Stimulated activated naive B cell treated with anti-CD40 and anti-IgM and Interleukin-4, amounts not matched to agents 10 μg/mL and 1 μg/mL and 100 μg/mL, for 72 hours (primary cell): Measurements from ENCODE around the gene UBXN6.

Experiments
- ATAC-seq, 2 donors: fragments of 150-1000 bp; cut with Tn5 transposase; replicated peaks; 2 replicates each; pipeline ENCODE4 v1.10.0; 2021; ENCODE audit warnings: moderate library complexity in 1 of 2
- DNase-seq: peaks from one replicate; pipeline ENCODE4 v3.0.0; 2021
- H3K27ac Mint-ChIP-seq: one replicate; pipeline ENCODE4 v1.8.0; 2022; ENCODE audit warnings: mild to moderate bottlenecking, mixed read lengths
- H3K27me3 Mint-ChIP-seq, 2 donors: one replicate each; pipeline ENCODE4 v1.8.0; 2022; ENCODE audit warnings: mixed read lengths in 2 of 2
- H3K36me3 Mint-ChIP-seq, 2 donors: one replicate each; pipeline ENCODE4 v1.8.0; 2022; ENCODE audit warnings: mixed read lengths in 2 of 2, mild to moderate bottlenecking in 1 of 2
- H3K4me1 Mint-ChIP-seq, 2 donors: one replicate each; pipeline ENCODE4 v1.8.0; 2022; ENCODE audit warnings: mixed read lengths in 2 of 2, mild to moderate bottlenecking in 1 of 2
- H3K4me3 Mint-ChIP-seq, 2 donors: one replicate each; pipeline ENCODE4 v1.8.0; 2022; ENCODE audit warnings: mild to moderate bottlenecking in 2 of 2, mixed read lengths in 2 of 2, moderate library complexity in 1 of 2
- H3K9me3 Mint-ChIP-seq, 2 donors: one replicate each; pipeline ENCODE4 v1.8.0; 2022; ENCODE audit warnings: mixed read lengths in 2 of 2, mild to moderate bottlenecking in 1 of 2

The UBXN6 gene

GRCh38 chr19:4443966-4444764 lies 13.4 kb downstream of the UBXN6 start:
- Mint-ChIP-seq H3K4me3 (no peak overlapping the region), H3K4me1 (peaks cover 7 to 16% of the 10 kb centered on the region in 2 donors), H3K27ac (peak overlapping the region; percentile 51), H3K27me3 (no peaks in the 10 kb centered on the region), H3K36me3 (peaks cover 39 to 44% of the 10 kb centered on the region in 2 donors), H3K9me3 (no peaks in the 10 kb centered on the region)
- DNase-seq: no peak
- peak in 1 of 2 donors; percentile 12 for ATAC-seq

DNA sequence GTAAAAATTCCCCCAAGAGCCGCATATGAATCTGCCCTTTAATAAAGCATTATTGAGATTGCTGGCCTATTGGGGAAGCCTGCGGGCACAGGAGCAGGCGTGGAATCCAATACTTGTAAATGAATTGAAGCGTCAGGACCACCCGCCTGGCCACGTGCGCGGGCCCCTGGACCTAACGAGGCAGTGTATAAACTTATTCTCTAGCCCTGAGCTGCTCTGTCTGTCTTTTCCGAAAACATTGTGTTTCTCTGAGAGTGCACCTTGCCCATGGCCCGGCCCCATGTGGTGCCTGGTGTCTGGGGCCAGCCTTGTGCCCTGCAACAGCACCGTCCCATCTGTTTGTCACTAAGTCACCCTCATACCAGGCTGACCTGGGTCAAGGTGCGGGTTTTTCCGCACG lies 14.4 kb downstream of the UBXN6 start:
- peaks cover 7 to 16% of the 10 kb centered on the region in 2 donors for H3K4me1 Mint-ChIP-seq
- H3K27me3 Mint-ChIP-seq: no peaks in the 10 kb centered on the region
- H3K4me3 Mint-ChIP-seq: no peak overlapping the region
- ATAC-seq (no peak), DNase-seq (no peak)
- H3K9me3 Mint-ChIP-seq: no peaks in the 10 kb centered on the region
- peaks cover 30 to 38% of the 10 kb centered on the region in 2 donors for H3K36me3 Mint-ChIP-seq
- H3K27ac Mint-ChIP-seq: peak overlapping the region; percentile 47

DNA sequence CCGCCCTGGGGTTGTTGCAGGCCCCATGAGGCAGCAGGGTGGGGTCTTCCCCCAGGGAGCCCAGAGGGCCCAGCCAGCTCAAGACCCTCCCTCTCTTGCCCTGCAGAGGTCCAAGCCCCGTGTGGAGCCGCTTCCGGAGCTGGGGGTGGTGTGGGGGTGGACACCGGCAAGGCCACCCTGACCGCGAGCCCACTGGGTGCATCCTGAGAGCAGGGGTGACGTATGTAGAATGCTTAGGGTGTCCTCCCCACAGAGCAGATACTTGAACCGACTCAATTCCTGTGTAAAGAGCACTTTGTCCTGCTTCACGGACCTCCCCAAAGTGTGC lies 14.8 kb downstream of the UBXN6 start:
- no peak for ATAC-seq
- peaks cover 7 to 16% of the 10 kb centered on the region in 2 donors for H3K4me1 Mint-ChIP-seq
- DNase-seq: no peak
- H3K27ac Mint-ChIP-seq: peak overlapping the region; percentile 42
- H3K36me3 Mint-ChIP-seq: peaks cover 33 to 41% of the 10 kb centered on the region in 2 donors
- H3K27me3 Mint-ChIP-seq: no peaks in the 10 kb centered on the region
- H3K9me3 Mint-ChIP-seq: no peaks in the 10 kb centered on the region
- H3K4me3 Mint-ChIP-seq: no peak overlapping the region

GRCh38 chr19:4441994-4442818 lies 15.4 kb downstream of the UBXN6 start:
- Mint-ChIP-seq H3K4me3 (peak overlapping the region; percentile 31 to 47), H3K27ac (peak overlapping the region; percentile 68), H3K27me3 (no peaks in the 10 kb centered on the region), H3K4me1 (peaks cover 7 to 16% of the 10 kb centered on the region in 2 donors), H3K36me3 (peaks cover 33 to 38% of the 10 kb centered on the region in 2 donors), H3K9me3 (no peaks in the 10 kb centered on the region)
- ATAC-seq: peak; percentile 54 to 56
- DNase-seq: no peak

DNA sequence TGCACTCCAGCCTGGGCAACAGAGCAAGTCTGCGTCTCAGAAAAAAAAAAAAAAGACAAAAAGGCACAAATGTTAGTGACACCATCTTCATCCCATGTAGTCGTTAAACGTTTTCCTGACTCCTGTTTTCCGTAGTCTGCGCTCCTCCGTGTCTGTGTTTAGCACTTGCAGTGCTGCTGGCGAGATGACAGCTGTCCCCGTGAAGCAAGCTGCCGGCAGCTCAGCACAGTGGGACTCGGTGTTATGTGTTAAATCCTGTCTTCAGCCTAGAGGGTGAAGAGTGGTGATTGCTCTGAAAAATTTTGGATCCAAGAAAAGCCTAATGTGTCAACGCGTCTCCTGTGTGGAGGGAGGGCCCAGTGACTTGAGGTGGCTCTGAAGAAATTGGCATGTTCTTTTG lies 18.4 kb downstream of the UBXN6 start:
- no peak overlapping the region for H3K27ac Mint-ChIP-seq

DNA sequence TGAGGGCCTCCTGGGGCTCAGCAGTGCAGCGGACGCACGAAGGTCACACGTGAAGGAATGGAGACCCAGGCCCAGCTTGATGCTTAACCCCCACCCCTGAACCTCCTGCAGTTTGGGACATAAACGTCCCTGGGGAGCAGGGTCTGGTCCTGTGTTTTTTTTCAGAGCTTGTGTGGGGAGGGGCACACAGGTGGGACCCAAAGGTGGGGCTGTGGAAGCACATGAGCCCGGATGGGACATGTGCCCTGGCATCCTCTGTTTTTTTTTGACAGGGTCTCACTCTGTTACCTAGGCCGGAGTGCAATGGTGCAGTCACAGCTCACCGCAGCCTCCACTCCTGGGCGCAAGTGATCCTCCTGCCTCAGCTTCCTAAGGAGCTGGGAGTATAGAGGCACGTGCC lies 20.5 kb downstream of the UBXN6 start:
- H3K36me3 Mint-ChIP-seq: peaks cover 34 to 43% of the 10 kb centered on the region in 2 donors
- ATAC-seq (no peak), DNase-seq (no peak)
- no peaks in the 10 kb centered on the region for H3K27me3 Mint-ChIP-seq
- peaks cover 9 to 13% of the 10 kb centered on the region in 2 donors for H3K4me1 Mint-ChIP-seq
- H3K9me3 Mint-ChIP-seq: no peaks in the 10 kb centered on the region
- H3K27ac Mint-ChIP-seq: no peak overlapping the region
- H3K4me3 Mint-ChIP-seq: no peak overlapping the region

More for the DNA sequence above, 18.4 kb downstream of the UBXN6 start:
- Mint-ChIP-seq H3K27me3 (no peaks in the 10 kb centered on the region), H3K4me1 (peaks cover 10 to 16% of the 10 kb centered on the region in 2 donors), H3K36me3 (peaks cover 30 to 41% of the 10 kb centered on the region in 2 donors), H3K9me3 (no peaks in the 10 kb centered on the region), H3K4me3 (no peak overlapping the region)
- DNase-seq (no peak), ATAC-seq (no peak)

GRCh38 chr19:4436231-4436630 lies 21.4 kb downstream of the UBXN6 start:
- ATAC-seq (no peak), DNase-seq (no peak)
- H3K27ac Mint-ChIP-seq: no peak overlapping the region
- H3K4me1 Mint-ChIP-seq: peaks cover 15 to 19% of the 10 kb centered on the region in 2 donors
- H3K9me3 Mint-ChIP-seq: no peaks in the 10 kb centered on the region
- H3K4me3 Mint-ChIP-seq: no peak overlapping the region
- no peaks in the 10 kb centered on the region for H3K27me3 Mint-ChIP-seq
- peaks cover 42 to 52% of the 10 kb centered on the region in 2 donors for H3K36me3 Mint-ChIP-seq

GRCh38 chr19:4434391-4434790 lies 23.2 kb downstream of the UBXN6 start:
- no peaks in the 10 kb centered on the region for H3K27me3 Mint-ChIP-seq
- H3K27ac Mint-ChIP-seq: peak overlapping the region; percentile 88
- H3K36me3 Mint-ChIP-seq: peaks cover 48 to 55% of the 10 kb centered on the region in 2 donors
- no peaks in the 10 kb centered on the region for H3K9me3 Mint-ChIP-seq
- no peak for ATAC-seq
- H3K4me1 Mint-ChIP-seq: peaks cover 21 to 32% of the 10 kb centered on the region in 2 donors
- no peak for DNase-seq
- no peak overlapping the region for H3K4me3 Mint-ChIP-seq

GRCh38 chr19:4432918-4433506 lies 24.6 kb downstream of the UBXN6 start:
- ATAC-seq (no peak), DNase-seq (no peak)
- H3K27me3 Mint-ChIP-seq: no peaks in the 10 kb centered on the region
- H3K9me3 Mint-ChIP-seq: no peaks in the 10 kb centered on the region
- H3K4me1 Mint-ChIP-seq: peaks cover 21 to 32% of the 10 kb centered on the region in 2 donors
- no peak overlapping the region for H3K27ac Mint-ChIP-seq
- peaks cover 54 to 58% of the 10 kb centered on the region in 2 donors for H3K36me3 Mint-ChIP-seq
- no peak overlapping the region for H3K4me3 Mint-ChIP-seq

DNA sequence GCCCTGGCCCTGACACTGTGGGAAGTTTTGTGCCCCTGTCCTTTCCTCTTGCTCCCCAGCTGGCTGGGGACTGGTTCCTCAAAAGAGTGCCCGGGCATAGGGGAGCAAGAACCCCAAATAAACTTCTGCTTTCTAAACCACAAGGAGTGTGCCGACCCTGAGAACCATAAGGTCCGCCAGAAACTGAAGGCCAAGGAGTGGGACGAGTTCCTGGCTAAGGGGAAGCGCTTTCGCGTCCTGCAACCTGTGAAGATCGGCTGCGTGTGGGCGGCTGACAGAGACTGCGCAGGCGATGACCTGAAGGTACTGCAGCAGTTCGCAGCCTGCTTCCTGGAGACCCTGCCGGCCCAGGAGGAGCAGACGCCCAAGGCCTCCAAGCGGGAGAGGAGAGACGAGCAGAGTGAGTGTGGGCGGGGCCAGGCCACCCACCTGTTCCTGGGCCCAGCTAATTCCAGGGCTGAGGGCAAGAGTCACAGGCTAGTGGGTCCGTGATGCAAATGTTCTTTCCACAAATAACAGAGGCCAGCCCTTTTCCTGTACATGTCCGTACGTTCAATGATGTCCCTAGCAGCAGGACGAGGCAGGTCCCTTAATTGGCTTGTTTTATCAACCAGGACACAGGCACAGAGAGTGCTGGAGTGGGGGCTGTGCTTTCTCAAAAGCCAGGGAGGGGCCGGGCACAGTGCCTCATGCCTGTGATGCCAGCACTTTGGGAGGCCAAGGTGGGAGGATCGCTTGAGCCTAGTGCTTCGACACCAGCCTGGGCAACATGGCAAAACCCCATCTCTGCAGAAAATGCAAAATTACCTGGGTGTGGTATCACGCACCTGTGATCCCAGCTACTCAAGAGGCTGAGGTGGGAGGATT lies 25.6 kb downstream of the UBXN6 start:
- Mint-ChIP-seq H3K36me3 (peaks cover 51 to 56% of the 10 kb centered on the region in 2 donors), H3K27me3 (no peaks in the 10 kb centered on the region), H3K4me3 (peak overlapping the region; percentile 57 to 76), H3K27ac (peak overlapping the region; percentile 96), H3K9me3 (no peaks in the 10 kb centered on the region), H3K4me1 (peaks cover 21 to 32% of the 10 kb centered on the region in 2 donors)
- DNase-seq (peak; percentile 40), ATAC-seq (peak; percentile 75 to 84)

- H3K27ac Mint-ChIP-seq: peak overlapping the region; percentile 96
- H3K9me3 Mint-ChIP-seq: no peaks in the 10 kb centered on the region
- no peaks in the 10 kb centered on the region for H3K27me3 Mint-ChIP-seq
- H3K4me3 Mint-ChIP-seq: peak overlapping the region in 1 of 2 donors; percentile 76
- no peak for DNase-seq
- H3K36me3 Mint-ChIP-seq: peaks cover 48 to 54% of the 10 kb centered on the region in 2 donors
- peak; percentile 28 to 31 for ATAC-seq
- peaks cover 21 to 32% of the 10 kb centered on the region in 2 donors for H3K4me1 Mint-ChIP-seq
Measured at GRCh38 chr19:4431296-4431695, 26.3 kb downstream of the UBXN6 start.

GRCh38 chr19:4430760-4431159 lies 26.8 kb downstream of the UBXN6 start:
- Mint-ChIP-seq H3K27me3 (no peaks in the 10 kb centered on the region), H3K27ac (peak overlapping the region; percentile 85), H3K36me3 (peaks cover 52 to 58% of the 10 kb centered on the region in 2 donors)

DNA sequence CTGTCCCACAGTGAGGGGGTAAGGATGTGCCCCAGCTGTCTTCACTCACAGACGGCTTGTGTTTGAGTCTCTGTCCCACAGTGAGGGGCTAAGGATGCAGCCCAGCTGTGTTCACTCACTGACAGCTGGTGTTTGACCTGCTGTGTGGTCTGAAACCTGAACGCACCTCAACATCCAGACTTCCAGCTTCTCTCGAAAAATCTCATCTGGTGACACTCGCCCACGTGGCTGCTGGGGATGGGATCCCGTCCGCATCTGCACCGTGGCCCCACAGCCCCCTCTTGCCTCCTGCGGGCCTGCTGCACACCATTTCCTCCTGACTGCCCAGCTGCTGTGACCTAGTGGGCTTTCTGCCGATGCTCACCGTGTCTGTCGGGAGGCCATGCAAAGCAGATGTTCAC lies 27.8 kb downstream of the UBXN6 start:
- DNase-seq: no peak
- H3K27me3 Mint-ChIP-seq: no peaks in the 10 kb centered on the region
- H3K36me3 Mint-ChIP-seq: peaks cover 52 to 55% of the 10 kb centered on the region in 2 donors
- no peak for ATAC-seq
- H3K9me3 Mint-ChIP-seq: no peaks in the 10 kb centered on the region
- H3K27ac Mint-ChIP-seq: peak overlapping the region; percentile 25
- no peak overlapping the region for H3K4me3 Mint-ChIP-seq
- peaks cover 21 to 32% of the 10 kb centered on the region in 2 donors for H3K4me1 Mint-ChIP-seq

More at GRCh38 chr19:4430760-4431159, 26.8 kb downstream of the UBXN6 start:
- H3K4me3 Mint-ChIP-seq: no peak overlapping the region
- ATAC-seq (peak; percentile 57 to 66), DNase-seq (no peak)
- peaks cover 21 to 32% of the 10 kb centered on the region in 2 donors for H3K4me1 Mint-ChIP-seq
- H3K9me3 Mint-ChIP-seq: no peaks in the 10 kb centered on the region
